Measurements from ENCODE around the gene USP10. TPM values are rescaled to one million over a fixed set of nuclear protein-coding genes. Genes with fewer than 3 reads are reported as not detected.

USP10 gene
- polyA plus RNA-seq, 1 experiment, result 55.1 TPM

GRCh38 chr16:84660973-84661372 lies 38.8 kb upstream of the USP10 start:
- TF ChIP-seq, protein P1, sequence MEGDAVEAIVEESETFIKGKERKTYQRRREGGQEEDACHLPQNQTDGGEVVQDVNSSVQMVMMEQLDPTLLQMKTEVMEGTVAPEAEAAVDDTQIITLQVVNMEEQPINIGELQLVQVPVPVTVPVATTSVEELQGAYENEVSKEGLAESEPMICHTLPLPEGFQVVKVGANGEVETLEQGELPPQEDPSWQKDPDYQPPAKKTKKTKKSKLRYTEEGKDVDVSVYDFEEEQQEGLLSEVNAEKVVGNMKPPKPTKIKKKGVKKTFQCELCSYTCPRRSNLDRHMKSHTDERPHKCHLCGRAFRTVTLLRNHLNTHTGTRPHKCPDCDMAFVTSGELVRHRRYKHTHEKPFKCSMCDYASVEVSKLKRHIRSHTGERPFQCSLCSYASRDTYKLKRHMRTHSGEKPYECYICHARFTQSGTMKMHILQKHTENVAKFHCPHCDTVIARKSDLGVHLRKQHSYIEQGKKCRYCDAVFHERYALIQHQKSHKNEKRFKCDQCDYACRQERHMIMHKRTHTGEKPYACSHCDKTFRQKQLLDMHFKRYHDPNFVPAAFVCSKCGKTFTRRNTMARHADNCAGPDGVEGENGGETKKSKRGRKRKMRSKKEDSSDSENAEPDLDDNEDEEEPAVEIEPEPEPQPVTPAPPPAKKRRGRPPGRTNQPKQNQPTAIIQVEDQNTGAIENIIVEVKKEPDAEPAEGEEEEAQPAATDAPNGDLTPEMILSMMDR (IDR thresholded peaks at IDR 0.05; ENCODE audit: insufficient read depth, low read depth, low read length), result no peak
- POLR2A ChIA-PET, result no interaction called here
- CTCF ChIA-PET, result interaction anchor here (3.9 kb wide), 1 partner anchor 11 kb away, joined by 37 read pairs; no protein-coding TSS in a partner anchor
- H3K27me3 ChIP-seq (ENCODE audit: control insufficient read depth, insufficient read depth, low read length), result no peaks in the 10 kb centered on the region
- no peak for DNase-seq (ENCODE audit: low read depth)
- no peak overlapping the region for H3K4me3 ChIP-seq (ENCODE audit: low read depth, low read length)
- peaks cover 43% of the 10 kb centered on the region for H3K36me3 ChIP-seq (ENCODE audit: control insufficient read depth, insufficient read depth, low read length)

DNA sequence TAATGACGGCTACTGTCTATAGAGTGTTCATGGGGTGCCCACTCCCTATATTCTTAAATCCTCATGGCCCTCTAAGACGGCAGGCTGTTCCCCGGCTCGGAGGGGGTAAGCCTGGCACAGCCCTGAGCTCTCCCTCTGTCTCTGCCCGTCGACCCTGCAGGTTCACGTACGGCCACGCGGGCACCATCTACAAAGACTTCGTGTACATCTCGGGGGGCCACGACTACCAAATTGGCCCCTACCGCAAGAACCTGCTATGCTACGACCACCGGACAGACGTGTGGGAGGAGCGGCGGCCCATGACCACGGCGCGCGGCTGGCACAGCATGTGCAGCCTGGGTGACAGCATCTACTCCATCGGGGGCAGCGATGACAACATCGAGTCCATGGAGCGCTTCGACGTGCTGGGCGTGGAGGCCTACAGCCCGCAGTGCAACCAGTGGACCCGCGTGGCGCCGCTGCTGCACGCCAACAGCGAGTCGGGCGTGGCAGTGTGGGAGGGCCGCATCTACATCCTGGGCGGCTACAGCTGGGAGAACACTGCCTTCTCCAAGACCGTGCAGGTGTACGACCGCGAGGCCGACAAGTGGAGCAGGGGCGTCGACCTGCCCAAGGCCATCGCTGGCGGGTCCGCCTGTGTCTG lies 38.3 kb upstream of the USP10 start:
- POLR2A ChIA-PET, result no interaction called here
- TF ChIP-seq, protein P1 (IDR thresholded peaks at IDR 0.05; ENCODE audit: insufficient read depth, low read depth, low read length), result no peak
- no peak for DNase-seq (ENCODE audit: low read depth)
- CTCF ChIA-PET, result interaction anchor here (0.6 to 3.9 kb wide), 3 partner anchors 11 to 704 kb away, joined by 3 to 37 read pairs (median 4); no protein-coding TSS in a partner anchor
- H3K4me3 ChIP-seq (ENCODE audit: low read depth, low read length), result no peak overlapping the region
- no peaks in the 10 kb centered on the region for H3K27me3 ChIP-seq (ENCODE audit: control insufficient read depth, insufficient read depth, low read length)
- peaks cover 45% of the 10 kb centered on the region for H3K36me3 ChIP-seq (ENCODE audit: control insufficient read depth, insufficient read depth, low read length)

DNA sequence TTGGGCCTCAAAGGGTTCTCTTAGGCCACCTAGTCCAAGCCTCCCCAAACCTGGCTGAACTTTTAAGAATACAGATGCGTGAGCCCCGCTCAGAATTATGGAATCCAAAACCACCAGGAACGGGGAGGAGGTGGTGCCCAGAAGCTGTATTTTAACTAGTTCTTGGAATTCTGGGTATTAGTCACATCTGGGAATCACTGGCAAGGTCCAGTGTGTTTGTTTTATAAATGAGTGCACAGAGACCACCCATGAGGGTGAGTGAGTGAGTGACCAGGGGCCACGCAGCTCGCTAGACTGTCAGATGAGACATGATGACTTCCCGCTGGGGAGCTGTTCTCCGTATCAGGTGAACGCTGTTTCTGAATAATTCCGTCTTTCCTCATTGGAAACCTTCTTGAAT lies 37.3 kb upstream of the USP10 start:
- POLR2A ChIA-PET, result no interaction called here

GRCh38 chr16:84663433-84664101 lies 36.2 kb upstream of the USP10 start:
- TF ChIP-seq, protein P1 (IDR thresholded peaks at IDR 0.05; ENCODE audit: insufficient read depth, low read depth, low read length), result no peak
- DNase-seq (ENCODE audit: low read depth), result no peak
- H3K27me3 ChIP-seq (ENCODE audit: control insufficient read depth, insufficient read depth, low read length), result no peaks in the 10 kb centered on the region
- ChIA-PET POLR2A (no interaction called here), CTCF (interaction anchor here (0.5 to 3.9 kb wide), 10 partner anchors 9 to 90 kb away, joined by 3 to 37 read pairs (median 4); partner anchors contain the start of gene KLHL36)
- peaks cover 29% of the 10 kb centered on the region for H3K36me3 ChIP-seq (ENCODE audit: control insufficient read depth, insufficient read depth, low read length)
- no peak overlapping the region for H3K4me3 ChIP-seq (ENCODE audit: low read depth, low read length)

More for the DNA sequence above, 37.3 kb upstream of the USP10 start:
- CTCF ChIA-PET, result interaction anchor here (0.6 to 3.9 kb wide), 7 partner anchors 8 to 76 kb away, joined by 3 to 37 read pairs (median 4); no protein-coding TSS in a partner anchor
- H3K36me3 ChIP-seq (ENCODE audit: control insufficient read depth, insufficient read depth, low read length), result peaks cover 38% of the 10 kb centered on the region
- H3K4me3 ChIP-seq (ENCODE audit: low read depth, low read length), result no peak overlapping the region
- H3K27me3 ChIP-seq (ENCODE audit: control insufficient read depth, insufficient read depth, low read length), result no peaks in the 10 kb centered on the region
- no peak for DNase-seq (ENCODE audit: low read depth)
- TF ChIP-seq, protein P1 (IDR thresholded peaks at IDR 0.05; ENCODE audit: insufficient read depth, low read depth, low read length), result no peak

- ChIA-PET POLR2A (no interaction called here), CTCF (interaction anchor here (2.6 kb wide), 1 partner anchor 61 kb away, joined by 12 read pairs; no protein-coding TSS in a partner anchor)
- TF ChIP-seq, protein P1 (IDR thresholded peaks at IDR 0.05; ENCODE audit: insufficient read depth, low read depth, low read length), result no peak
- peaks cover 17% of the 10 kb centered on the region for H3K36me3 ChIP-seq (ENCODE audit: control insufficient read depth, insufficient read depth, low read length)
- no peak overlapping the region for H3K4me3 ChIP-seq (ENCODE audit: low read depth, low read length)
- no peaks in the 10 kb centered on the region for H3K27me3 ChIP-seq (ENCODE audit: control insufficient read depth, insufficient read depth, low read length)
- DNase-seq (ENCODE audit: low read depth), result no peak
Measured at GRCh38 chr16:84665359-84665758, 34.4 kb upstream of the USP10 start.
